IPS-18a (cell line): Measurements from ENCODE around the gene MAP2K1.

Source experiments
- H3K27ac ChIP-seq: one replicate; pipeline ENCODE4 v1.5.1; 2013; ENCODE audit warnings: low read length
- H3K27me3 ChIP-seq: one replicate; pipeline ENCODE4 v1.6.1; 2013; ENCODE audit warnings: mild to moderate bottlenecking, low read length; ENCODE audit not compliant: control insufficient read depth, insufficient read depth
- H3K36me3 ChIP-seq: one replicate; pipeline ENCODE4 v1.6.1; 2013; ENCODE audit warnings: low read depth, low read length; ENCODE audit not compliant: control insufficient read depth
- H3K4me1 ChIP-seq: one replicate; pipeline ENCODE4 v1.6.1; 2013; ENCODE audit warnings: low read depth, low read length; ENCODE audit not compliant: control insufficient read depth
- H3K4me3 ChIP-seq: one replicate; pipeline ENCODE4 v1.5.1; 2013; ENCODE audit warnings: low read length
- H3K9ac ChIP-seq: one replicate; pipeline ENCODE4 v1.6.1; 2013; ENCODE audit warnings: mild to moderate bottlenecking, low read length, moderate library complexity
- H3K9me3 ChIP-seq: one replicate; pipeline ENCODE4 v1.6.1; 2013; ENCODE audit warnings: low read depth, low read length; ENCODE audit not compliant: control insufficient read depth

Gene MAP2K1

GRCh38 chr15:66482539-66482938 lies 95.8 kb downstream of the MAP2K1 start:
- Histone ChIP-seq H3K9ac (no peak overlapping the region), H3K36me3 (peaks cover 22% of the 10 kb centered on the region), H3K27ac (no peak overlapping the region), H3K27me3 (no peaks in the 10 kb centered on the region), H3K9me3 (no peaks in the 10 kb centered on the region), H3K4me3 (no peak overlapping the region), H3K4me1 (no peaks in the 10 kb centered on the region)

- peaks cover 28% of the 10 kb centered on the region for H3K36me3 ChIP-seq
- no peaks in the 10 kb centered on the region for H3K27me3 ChIP-seq
Observed at GRCh38 chr15:66483131-66483566, 96.4 kb downstream of the MAP2K1 start.

GRCh38 chr15:66484539-66485112 lies 97.9 kb downstream of the MAP2K1 start:
- Histone ChIP-seq H3K27me3 (no peaks in the 10 kb centered on the region), H3K4me1 (no peaks in the 10 kb centered on the region), H3K27ac (no peak overlapping the region), H3K9ac (no peak overlapping the region), H3K4me3 (no peak overlapping the region), H3K36me3 (peaks cover 39% of the 10 kb centered on the region), H3K9me3 (no peaks in the 10 kb centered on the region)

More at GRCh38 chr15:66483131-66483566, 96.4 kb downstream of the MAP2K1 start:
- no peaks in the 10 kb centered on the region for H3K9me3 ChIP-seq
- no peak overlapping the region for H3K4me3 ChIP-seq
- no peak overlapping the region for H3K27ac ChIP-seq
- no peaks in the 10 kb centered on the region for H3K4me1 ChIP-seq
- H3K9ac ChIP-seq, result no peak overlapping the region

- H3K4me3 ChIP-seq, result no peak overlapping the region
- H3K36me3 ChIP-seq, result peaks cover 55% of the 10 kb centered on the region
- H3K9ac ChIP-seq, result no peak overlapping the region
- H3K9me3 ChIP-seq, result no peaks in the 10 kb centered on the region
- H3K4me1 ChIP-seq, result no peaks in the 10 kb centered on the region
- H3K27me3 ChIP-seq, result no peaks in the 10 kb centered on the region
- no peak overlapping the region for H3K27ac ChIP-seq
Observed at GRCh38 chr15:66486887-66487286, 100.2 kb downstream of the MAP2K1 start.

GRCh38 chr15:66488525-66488924 lies 101.8 kb downstream of the MAP2K1 start:
- Histone ChIP-seq H3K36me3 (peaks cover 58% of the 10 kb centered on the region), H3K27ac (no peak overlapping the region), H3K9me3 (no peaks in the 10 kb centered on the region), H3K27me3 (no peaks in the 10 kb centered on the region), H3K4me3 (no peak overlapping the region), H3K4me1 (no peaks in the 10 kb centered on the region), H3K9ac (no peak overlapping the region)

- H3K9me3 ChIP-seq, result no peaks in the 10 kb centered on the region
- H3K4me1 ChIP-seq, result no peaks in the 10 kb centered on the region
- no peaks in the 10 kb centered on the region for H3K27me3 ChIP-seq
- H3K4me3 ChIP-seq, result no peak overlapping the region
- H3K36me3 ChIP-seq, result peaks cover 63% of the 10 kb centered on the region
- no peak overlapping the region for H3K27ac ChIP-seq
- no peak overlapping the region for H3K9ac ChIP-seq
Observed at GRCh38 chr15:66489179-66489791, 102.6 kb downstream of the MAP2K1 start.

- Histone ChIP-seq H3K4me3 (no peak overlapping the region), H3K36me3 (peaks cover 67% of the 10 kb centered on the region), H3K4me1 (peaks cover under 1% of the 10 kb centered on the region)
Observed at GRCh38 chr15:66491846-66492245, 105.1 kb downstream of the MAP2K1 start.

GRCh38 chr15:66494262-66494661 lies 107.5 kb downstream of the MAP2K1 start:
- peaks cover 63% of the 10 kb centered on the region for H3K36me3 ChIP-seq

More at GRCh38 chr15:66491846-66492245, 105.1 kb downstream of the MAP2K1 start:
- no peaks in the 10 kb centered on the region for H3K27me3 ChIP-seq
- no peak overlapping the region for H3K9ac ChIP-seq
- no peaks in the 10 kb centered on the region for H3K9me3 ChIP-seq
- H3K27ac ChIP-seq, result no peak overlapping the region

GRCh38 chr15:66496951-66497501 lies 110.3 kb downstream of the MAP2K1 start:
- peak overlapping the region; percentile 93 for H3K9ac ChIP-seq
- H3K9me3 ChIP-seq, result no peaks in the 10 kb centered on the region
- H3K4me1 ChIP-seq, result peaks cover 3% of the 10 kb centered on the region
- H3K36me3 ChIP-seq, result peaks cover 66% of the 10 kb centered on the region
- no peaks in the 10 kb centered on the region for H3K27me3 ChIP-seq
- H3K27ac ChIP-seq, result peak overlapping the region; percentile 83
- H3K4me3 ChIP-seq, result peak overlapping the region; percentile 74

More at GRCh38 chr15:66494262-66494661, 107.5 kb downstream of the MAP2K1 start:
- no peak overlapping the region for H3K9ac ChIP-seq
- no peaks in the 10 kb centered on the region for H3K27me3 ChIP-seq
- H3K4me1 ChIP-seq, result peaks cover 3% of the 10 kb centered on the region
- H3K4me3 ChIP-seq, result no peak overlapping the region
- H3K9me3 ChIP-seq, result no peaks in the 10 kb centered on the region
- H3K27ac ChIP-seq, result no peak overlapping the region

- Histone ChIP-seq H3K36me3 (peaks cover 69% of the 10 kb centered on the region), H3K27ac (peak within 1 kb of the TSS; percentile 83), H3K9ac (peak within 1 kb of the TSS; percentile 93), H3K4me3 (peak within 1 kb of the TSS; percentile 74), H3K27me3 (no peaks in the 10 kb centered on the region), H3K9me3 (no peaks in the 10 kb centered on the region), H3K4me1 (peaks cover 3% of the 10 kb centered on the region)
Observed at GRCh38 chr15:66497502-66498455, 111.1 kb downstream of the MAP2K1 start, which contains the start of gene SNAPC5. SNAPC5 (minus strand) TSS chr15:66497762; CDS start chr15:66497731, 31 bp downstream.
